Nephron (organoid): ENCODE results near the gene WNT3A.

ENCODE experiments used
- H3K27ac Mint-ChIP-seq, 3 experiments: 2 replicates each; pipeline ENCODE4 v1.8.0; 2020; ENCODE audit warnings: mixed read lengths in 3 of 3, mild to moderate bottlenecking in 2 of 3, moderate library complexity in 1 of 3
- H3K27me3 Mint-ChIP-seq: 2 replicates; pipeline ENCODE4 v1.8.0; 2021; ENCODE audit warnings: low read depth, mild to moderate bottlenecking, moderate library complexity, mixed read lengths
- H3K36me3 Mint-ChIP-seq: 2 replicates; pipeline ENCODE4 v1.8.0; 2020; ENCODE audit warnings: low read depth, mixed read lengths
- H3K4me1 Mint-ChIP-seq: 2 replicates; pipeline ENCODE4 v1.8.0; 2020; ENCODE audit warnings: mixed read lengths
- H3K4me3 Mint-ChIP-seq, 3 experiments: 2 replicates each; pipeline ENCODE4 v1.8.0; 2020; ENCODE audit warnings: mild to moderate bottlenecking in 3 of 3, mixed read lengths in 3 of 3, moderate library complexity in 2 of 3
- H3K9me3 Mint-ChIP-seq: 2 replicates; pipeline ENCODE4 v1.8.0; 2020; ENCODE audit warnings: mixed read lengths
- TF ChIP-seq, protein P1 (sequence below), 3 experiments: fragments of 200-600 bp; sonication (generic); IDR thresholded peaks; one replicate each; pipeline ENCODE4 v1.5.0; 2021; ENCODE audit warnings: antibody characterized with exemption in 3 of 3; ENCODE audit not compliant: unreplicated experiment in 3 of 3

Gene WNT3A

DNA sequence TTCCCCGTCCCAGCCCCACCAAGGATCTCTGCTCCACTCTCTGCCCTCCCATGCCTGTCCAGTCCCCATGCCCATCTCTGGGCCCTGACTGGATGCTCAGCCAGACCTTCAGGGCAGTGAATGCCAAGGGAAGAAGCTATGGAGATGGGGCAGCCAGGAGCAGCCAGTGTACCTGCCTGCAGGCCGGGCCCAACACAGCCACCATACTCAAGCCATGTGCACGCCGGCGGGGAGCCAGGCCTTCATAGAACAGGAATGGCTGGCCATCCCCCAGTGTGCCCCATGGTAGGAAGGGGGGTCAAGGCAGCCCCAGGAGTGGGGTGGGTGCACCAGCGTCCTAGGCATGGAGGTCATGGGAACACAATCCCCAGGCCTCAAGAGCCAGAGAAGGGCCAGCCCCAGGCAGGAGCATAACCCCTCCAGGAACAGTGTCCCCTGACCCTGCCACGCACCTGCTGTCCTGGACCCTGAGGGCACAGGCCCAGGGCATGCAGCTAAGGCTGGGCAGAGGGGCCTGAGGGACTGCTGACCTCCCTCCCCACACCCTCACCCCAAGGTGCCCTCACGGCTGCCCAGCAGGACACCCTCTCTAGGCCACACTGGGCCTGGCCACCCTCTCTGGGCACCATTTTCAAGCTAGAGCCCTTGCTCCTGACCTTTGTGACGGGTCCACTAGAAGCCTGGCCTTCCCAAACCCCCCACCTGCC is 55.4 kb downstream of the WNT3A start:
- TF ChIP-seq, protein P1, sequence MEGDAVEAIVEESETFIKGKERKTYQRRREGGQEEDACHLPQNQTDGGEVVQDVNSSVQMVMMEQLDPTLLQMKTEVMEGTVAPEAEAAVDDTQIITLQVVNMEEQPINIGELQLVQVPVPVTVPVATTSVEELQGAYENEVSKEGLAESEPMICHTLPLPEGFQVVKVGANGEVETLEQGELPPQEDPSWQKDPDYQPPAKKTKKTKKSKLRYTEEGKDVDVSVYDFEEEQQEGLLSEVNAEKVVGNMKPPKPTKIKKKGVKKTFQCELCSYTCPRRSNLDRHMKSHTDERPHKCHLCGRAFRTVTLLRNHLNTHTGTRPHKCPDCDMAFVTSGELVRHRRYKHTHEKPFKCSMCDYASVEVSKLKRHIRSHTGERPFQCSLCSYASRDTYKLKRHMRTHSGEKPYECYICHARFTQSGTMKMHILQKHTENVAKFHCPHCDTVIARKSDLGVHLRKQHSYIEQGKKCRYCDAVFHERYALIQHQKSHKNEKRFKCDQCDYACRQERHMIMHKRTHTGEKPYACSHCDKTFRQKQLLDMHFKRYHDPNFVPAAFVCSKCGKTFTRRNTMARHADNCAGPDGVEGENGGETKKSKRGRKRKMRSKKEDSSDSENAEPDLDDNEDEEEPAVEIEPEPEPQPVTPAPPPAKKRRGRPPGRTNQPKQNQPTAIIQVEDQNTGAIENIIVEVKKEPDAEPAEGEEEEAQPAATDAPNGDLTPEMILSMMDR (IDR thresholded peaks at IDR 0.05; ENCODE audit: unreplicated experiment in 3 of 3), result no peak
- peaks cover 5% of the 10 kb centered on the region for H3K9me3 Mint-ChIP-seq
- no peak overlapping the region for H3K4me3 Mint-ChIP-seq
- no peak overlapping the region for H3K27ac Mint-ChIP-seq
- peaks cover 72% of the 10 kb centered on the region for H3K27me3 Mint-ChIP-seq
- no peaks in the 10 kb centered on the region for H3K4me1 Mint-ChIP-seq
- no peaks in the 10 kb centered on the region for H3K36me3 Mint-ChIP-seq

DNA sequence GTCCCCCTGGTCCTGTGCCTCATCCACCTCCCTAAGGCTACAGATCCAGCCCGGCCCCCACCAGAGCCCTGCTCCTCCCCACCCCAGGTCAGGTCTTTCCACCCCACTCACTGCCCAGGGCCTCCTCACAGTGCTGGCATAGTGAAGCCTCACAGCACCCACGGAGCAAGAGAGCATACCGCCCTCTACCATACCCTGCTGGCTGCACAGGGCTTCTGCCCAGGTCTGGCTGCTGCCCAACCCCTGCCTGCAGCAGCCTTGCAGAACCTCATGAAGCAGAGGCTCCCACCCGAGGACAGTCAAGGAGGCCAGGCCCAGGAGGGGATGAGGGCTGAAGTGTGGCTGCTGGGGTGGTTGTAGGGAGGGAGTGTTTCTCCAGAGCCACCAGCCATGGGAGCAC is 56.0 kb downstream of the WNT3A start:
- no peaks in the 10 kb centered on the region for H3K36me3 Mint-ChIP-seq
- no peak overlapping the region for H3K4me3 Mint-ChIP-seq
- peaks cover 5% of the 10 kb centered on the region for H3K9me3 Mint-ChIP-seq
- no peaks in the 10 kb centered on the region for H3K4me1 Mint-ChIP-seq
- no peak overlapping the region for H3K27ac Mint-ChIP-seq
- peaks cover 72% of the 10 kb centered on the region for H3K27me3 Mint-ChIP-seq
- TF ChIP-seq, protein P1 (IDR thresholded peaks at IDR 0.05; ENCODE audit: unreplicated experiment in 3 of 3), result no peak

DNA sequence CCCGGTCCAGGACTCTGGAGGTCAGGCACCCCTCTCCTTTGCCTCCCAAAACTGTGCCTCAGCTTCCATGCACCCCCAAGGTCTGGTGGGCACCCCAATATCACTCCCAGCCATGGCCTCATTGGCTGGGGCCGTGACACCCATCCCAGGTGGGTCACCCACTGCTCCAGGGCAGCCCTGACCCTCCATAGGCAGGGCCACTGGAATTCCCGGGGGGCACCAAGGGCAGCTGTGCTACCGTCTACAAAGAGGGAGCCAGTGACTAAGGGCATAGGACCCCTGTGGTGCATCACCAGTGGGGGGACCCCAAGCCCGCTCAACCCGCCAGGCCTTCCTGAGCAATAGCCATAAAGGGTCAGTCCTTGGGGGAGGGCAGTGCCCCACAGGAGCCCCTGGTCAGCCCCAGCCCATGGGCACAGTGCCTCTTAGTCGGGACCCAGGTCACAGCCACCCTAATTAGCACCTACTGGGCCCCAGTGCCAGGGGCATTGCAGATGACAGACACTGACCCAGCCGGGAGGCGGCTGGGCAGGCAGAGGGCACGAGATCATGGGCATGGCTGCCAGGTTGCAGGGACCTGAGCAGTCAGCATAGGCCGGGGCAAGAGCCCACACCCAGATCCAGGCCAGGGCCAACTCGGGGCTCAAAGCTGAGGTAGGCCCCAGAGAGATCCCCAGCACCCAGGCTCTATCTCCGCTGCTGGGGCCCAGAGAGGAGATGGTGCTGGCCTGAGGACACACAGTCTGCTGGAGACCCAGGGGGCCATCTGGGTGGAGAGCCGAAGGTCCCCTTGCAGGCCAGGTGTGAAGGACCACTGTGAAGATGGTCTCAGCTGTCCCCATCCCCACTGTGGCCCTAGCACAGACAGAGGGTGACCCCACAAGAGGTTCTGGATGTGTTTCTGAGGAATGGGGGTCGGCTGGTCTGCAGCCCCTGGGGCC is 56.7 kb downstream of the WNT3A start:
- TF ChIP-seq, protein P1 (IDR thresholded peaks at IDR 0.05; ENCODE audit: unreplicated experiment in 3 of 3), result no peak
- H3K27me3 Mint-ChIP-seq, result peaks cover 72% of the 10 kb centered on the region
- no peaks in the 10 kb centered on the region for H3K36me3 Mint-ChIP-seq
- no peaks in the 10 kb centered on the region for H3K9me3 Mint-ChIP-seq
- no peak overlapping the region for H3K27ac Mint-ChIP-seq
- no peak overlapping the region for H3K4me3 Mint-ChIP-seq
- H3K4me1 Mint-ChIP-seq, result no peaks in the 10 kb centered on the region

DNA sequence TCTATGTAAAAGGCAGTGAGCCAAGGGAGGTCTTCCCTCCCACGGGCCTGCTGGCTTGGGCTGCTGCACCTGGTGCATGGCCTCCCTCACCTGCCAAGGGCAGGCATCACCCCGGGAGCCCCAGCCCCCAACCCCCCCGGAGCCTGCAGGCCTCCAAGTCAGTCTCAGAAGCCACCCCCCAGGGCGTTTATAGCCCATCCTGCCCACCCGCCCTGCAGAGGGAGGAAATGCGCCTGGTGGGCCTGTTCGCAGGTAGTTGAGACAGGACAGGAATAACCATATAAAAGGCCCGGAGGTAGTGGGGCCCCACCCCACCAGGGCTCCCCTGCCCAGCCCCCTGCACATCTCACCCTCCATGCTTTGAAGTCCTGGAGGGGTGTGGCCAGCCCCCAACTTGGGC is 57.5 kb downstream of the WNT3A start:
- Mint-ChIP-seq H3K27me3 (peaks cover 71% of the 10 kb centered on the region), H3K9me3 (no peaks in the 10 kb centered on the region), H3K36me3 (no peaks in the 10 kb centered on the region), H3K4me1 (no peaks in the 10 kb centered on the region), H3K4me3 (no peak overlapping the region), H3K27ac (no peak overlapping the region)
- TF ChIP-seq, protein P1 (IDR thresholded peaks at IDR 0.05; ENCODE audit: unreplicated experiment in 3 of 3), result no peak

DNA sequence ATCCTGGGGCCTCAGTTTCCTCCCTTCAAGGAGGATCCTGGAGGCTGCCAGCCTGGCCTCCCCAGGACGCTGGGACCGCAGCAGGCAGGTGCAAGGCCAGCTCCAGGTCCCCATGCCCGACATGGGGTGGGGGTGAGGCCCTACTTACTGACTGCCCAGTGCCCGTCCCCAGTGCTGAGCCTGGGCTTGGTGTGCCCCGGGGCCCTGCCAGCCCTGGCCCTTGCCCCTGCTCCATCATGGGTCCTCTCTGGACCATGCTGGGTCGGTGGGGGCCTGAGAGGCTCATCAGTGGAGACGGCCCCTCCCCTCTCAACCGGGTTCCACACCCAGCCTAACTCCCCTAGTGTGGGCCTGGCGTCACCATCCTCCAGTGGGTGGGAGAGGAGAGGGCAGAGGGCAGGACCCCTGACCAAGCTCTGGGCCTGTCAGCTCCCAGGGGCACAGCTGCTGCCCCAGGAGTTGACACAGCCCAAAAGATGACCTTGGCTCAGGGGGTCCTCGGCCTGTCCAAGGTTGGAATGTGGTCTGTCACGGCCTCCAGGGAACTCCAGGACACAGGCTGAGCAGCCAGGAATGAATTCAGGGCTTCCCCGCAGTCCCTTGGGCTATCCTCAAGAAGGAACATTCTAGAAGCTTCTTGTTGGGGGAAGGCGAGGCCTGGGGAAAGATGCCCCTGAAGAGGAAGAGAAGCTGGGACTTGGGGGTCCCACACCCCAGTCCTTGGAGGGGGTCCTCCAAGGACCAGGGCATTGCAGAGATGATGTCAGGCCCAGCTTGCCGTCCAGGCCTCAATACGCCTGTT is 58.1 kb downstream of the WNT3A start:
- Mint-ChIP-seq H3K4me1 (no peaks in the 10 kb centered on the region), H3K27me3 (peaks cover 68% of the 10 kb centered on the region), H3K9me3 (no peaks in the 10 kb centered on the region), H3K4me3 (no peak overlapping the region), H3K36me3 (no peaks in the 10 kb centered on the region), H3K27ac (no peak overlapping the region)
- TF ChIP-seq, protein P1 (IDR thresholded peaks at IDR 0.05; ENCODE audit: unreplicated experiment in 3 of 3), result no peak
